ENCODE results near the gene MEF2B.

DNA sequence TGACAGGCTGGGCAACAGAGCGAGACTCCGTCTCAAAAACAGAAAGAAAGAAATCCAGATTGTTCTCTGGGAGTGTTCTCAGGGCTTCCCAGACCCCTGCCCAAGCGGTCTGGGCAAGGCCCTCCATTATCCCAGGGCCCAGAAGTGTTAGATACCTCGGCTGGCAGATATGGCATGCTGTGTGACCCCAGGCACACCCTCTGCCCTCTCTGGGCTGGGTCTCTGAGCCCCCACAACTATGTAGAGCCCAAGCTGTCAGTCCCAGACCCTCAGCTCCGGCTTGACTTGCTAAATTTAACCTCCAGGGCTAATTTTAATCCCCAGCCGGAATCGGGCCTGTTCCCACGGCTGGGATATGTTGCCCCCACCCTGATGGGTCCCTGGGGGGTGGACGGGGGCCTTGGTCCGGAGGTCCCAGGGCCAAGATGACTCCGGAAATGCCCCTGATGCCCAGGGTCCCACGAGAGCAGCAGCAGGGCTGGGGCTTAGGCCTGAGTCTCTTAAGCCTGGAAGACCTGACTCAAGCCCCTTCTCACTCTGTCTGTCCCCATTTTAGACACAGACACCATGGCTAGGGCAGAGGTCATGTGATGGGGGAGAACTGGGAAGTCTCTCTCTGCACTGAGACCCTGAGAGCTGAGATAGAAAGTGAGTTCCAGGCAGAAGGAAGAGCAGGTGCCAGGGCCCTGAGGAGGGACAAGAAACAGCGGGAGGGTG, 17.2 kb downstream of the MEF2B start:
- TF ChIP-seq, protein P1, sequence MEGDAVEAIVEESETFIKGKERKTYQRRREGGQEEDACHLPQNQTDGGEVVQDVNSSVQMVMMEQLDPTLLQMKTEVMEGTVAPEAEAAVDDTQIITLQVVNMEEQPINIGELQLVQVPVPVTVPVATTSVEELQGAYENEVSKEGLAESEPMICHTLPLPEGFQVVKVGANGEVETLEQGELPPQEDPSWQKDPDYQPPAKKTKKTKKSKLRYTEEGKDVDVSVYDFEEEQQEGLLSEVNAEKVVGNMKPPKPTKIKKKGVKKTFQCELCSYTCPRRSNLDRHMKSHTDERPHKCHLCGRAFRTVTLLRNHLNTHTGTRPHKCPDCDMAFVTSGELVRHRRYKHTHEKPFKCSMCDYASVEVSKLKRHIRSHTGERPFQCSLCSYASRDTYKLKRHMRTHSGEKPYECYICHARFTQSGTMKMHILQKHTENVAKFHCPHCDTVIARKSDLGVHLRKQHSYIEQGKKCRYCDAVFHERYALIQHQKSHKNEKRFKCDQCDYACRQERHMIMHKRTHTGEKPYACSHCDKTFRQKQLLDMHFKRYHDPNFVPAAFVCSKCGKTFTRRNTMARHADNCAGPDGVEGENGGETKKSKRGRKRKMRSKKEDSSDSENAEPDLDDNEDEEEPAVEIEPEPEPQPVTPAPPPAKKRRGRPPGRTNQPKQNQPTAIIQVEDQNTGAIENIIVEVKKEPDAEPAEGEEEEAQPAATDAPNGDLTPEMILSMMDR (IDR thresholded peaks at IDR 0.05): no peak
- TF ChIP-seq POLR2A (IDR thresholded peaks at IDR 0.05): no peak

Measured in lower leg skin (tissue), 3 donors.